H1 (cell line): ENCODE measurements around the gene HACD1. TPM values are rescaled to one million over a fixed set of nuclear protein-coding genes. Genes with fewer than 3 reads are reported as not detected.

Experiments
- CTCF ChIA-PET: fragments of 300-600 bp; sonication (Branson Sonifier 250); formaldehyde crosslinking; loops from one replicate; lab custom pipeline; 2021; ENCODE audit not compliant: partially characterized antibody; lab: Charles Lee
- POLR2A ChIA-PET: fragments of 300-600 bp; sonication (Branson Sonifier 250); formaldehyde crosslinking; loops from one replicate; lab custom pipeline; 2021; ENCODE audit warnings: inconsistent platforms; ENCODE audit not compliant: partially characterized antibody; lab: Charles Lee
- DNase-seq, 2 experiments: peaks; one replicate each; pipeline versions ENCODE4 v3.0.0 to v3.0.0-alpha.2; 2010 to 2022; ENCODE audit warnings: low spot score in 2 of 2, low read depth in 1 of 2, mixed read lengths in 1 of 2
- FAIRE-seq: peaks from 2 replicates; lab custom pipeline; 2011; peaks lifted over from hg19 to GRCh38; lab: Jason Lieb, UNC
- H2AFZ ChIP-seq: 2 replicates; pipeline ENCODE4 v1.8.1; 2012; ENCODE audit warnings: low read length, inconsistent platforms
- H2AK5ac ChIP-seq: 2 replicates; pipeline ENCODE4 v1.6.1; 2013; ENCODE audit warnings: low read depth, low read length
- H2BK120ac ChIP-seq: replicated peaks from 2 replicates; pipeline ENCODE3; 2013; ENCODE audit warnings: low read depth, low read length, inconsistent platforms
- H2BK12ac ChIP-seq: 2 replicates; pipeline ENCODE4 v1.6.1; 2013; ENCODE audit warnings: low read depth, low read length
- H2BK15ac ChIP-seq: 2 replicates; pipeline ENCODE4 v1.6.1; 2013; ENCODE audit warnings: low read length
- H2BK20ac ChIP-seq: 2 replicates; pipeline ENCODE4 v1.6.1; 2013; ENCODE audit warnings: low read length
- H2BK5ac ChIP-seq: 2 replicates; pipeline ENCODE4 v1.6.1; 2013; ENCODE audit warnings: low read depth, low read length
- H3K14ac ChIP-seq: 2 replicates; pipeline ENCODE4 v1.6.1; 2013; ENCODE audit warnings: inconsistent platforms; ENCODE audit not compliant: insufficient read length
- H3K18ac ChIP-seq: 2 replicates; pipeline ENCODE4 v1.6.1; 2013; ENCODE audit warnings: low read length; ENCODE audit errors: extremely low read depth
- H3K23ac ChIP-seq: 2 replicates; pipeline ENCODE4 v1.6.1; 2013; ENCODE audit warnings: inconsistent platforms; ENCODE audit not compliant: insufficient read length
- H3K23me2 ChIP-seq: 2 replicates; pipeline ENCODE4 v1.6.1; 2013; ENCODE audit warnings: low read depth, low read length
- H3K27ac ChIP-seq: 2 replicates; pipeline ENCODE4 v1.6.1; 2011; ENCODE audit warnings: low read depth, low read length, inconsistent platforms
- H3K27me3 ChIP-seq, 4 experiments: replicated peaks in 1 of 4; 1 replicate in 1 of 4; 2 replicates in 3 of 4; pipeline versions ENCODE4 v1.6.1 to v1.8.1; 2011 to 2013; ENCODE audit warnings: low read length in 3 of 4, mild to moderate bottlenecking in 3 of 4, inconsistent platforms in 2 of 4, mixed read lengths in 2 of 4, moderate library complexity in 1 of 4; ENCODE audit not compliant: control insufficient read depth in 3 of 4, insufficient read depth in 3 of 4; ENCODE audit errors: extremely low read depth in 1 of 4
- H3K36me3 ChIP-seq, 4 experiments: 2 replicates each; pipeline versions ENCODE4 v1.6.1 to v1.8.1; 2011 to 2013; ENCODE audit warnings: mild to moderate bottlenecking in 4 of 4, low read length in 3 of 4, moderate library complexity in 2 of 4, control low read depth in 1 of 4, inconsistent platforms in 1 of 4; ENCODE audit not compliant: insufficient read depth in 4 of 4, control insufficient read depth in 2 of 4
- H3K4ac ChIP-seq: replicated peaks from 2 replicates; pipeline ENCODE3; 2013; ENCODE audit warnings: low read length, low read depth, mixed read lengths, inconsistent platforms; ENCODE audit not compliant: insufficient read length
- H3K4me1 ChIP-seq, 4 experiments: replicated peaks in 1 of 4; 1 replicate in 1 of 4; 2 replicates in 3 of 4; pipeline versions ENCODE4 v1.6.1 to v1.8.1; 2011 to 2013; ENCODE audit warnings: low read length in 3 of 4, inconsistent platforms in 2 of 4, mixed read lengths in 1 of 4; ENCODE audit not compliant: insufficient read depth in 4 of 4, control insufficient read depth in 3 of 4
- H3K4me2 ChIP-seq, 2 experiments: 2 replicates each; pipeline versions ENCODE4 v1.6.1 to v1.8.1; 2011 to 2013; ENCODE audit warnings: low read depth in 2 of 2, low read length in 2 of 2, control low read depth in 1 of 2, inconsistent platforms in 1 of 2, mild to moderate bottlenecking in 1 of 2; ENCODE audit not compliant: insufficient read depth in 1 of 2
- H3K4me3 ChIP-seq, 4 experiments: fragments of 200-600, 300-600 bp in 1 of 4; sonication (generic), shearing (Covaris generic), sonication (Bioruptor Twin) in 1 of 4; 2 replicates each; pipeline versions ENCODE4 v1.5.1 to v1.8.1; 2011 to 2016; ENCODE audit warnings: low read length in 4 of 4, low read depth in 3 of 4, control low read depth in 2 of 4, inconsistent platforms in 2 of 4, mild to moderate bottlenecking in 2 of 4, mixed read lengths in 1 of 4, moderate library complexity in 1 of 4; ENCODE audit not compliant: insufficient read depth in 2 of 4; ENCODE audit errors: extremely low read depth in 1 of 4
- H3K56ac ChIP-seq: replicated peaks from 2 replicates; pipeline ENCODE3; 2013; ENCODE audit warnings: low read depth, mild to moderate bottlenecking, mixed read lengths, low read length, inconsistent platforms; ENCODE audit not compliant: insufficient read length
- H3K79me1 ChIP-seq: 2 replicates; pipeline ENCODE4 v1.6.1; 2013; ENCODE audit warnings: low read depth, low read length, control low read depth
- H3K79me2 ChIP-seq, 2 experiments: 2 replicates each; pipeline versions ENCODE4 v1.6.1 to v1.8.1; 2012 to 2013; ENCODE audit warnings: low read length in 2 of 2, mild to moderate bottlenecking in 2 of 2, inconsistent platforms in 1 of 2; ENCODE audit not compliant: insufficient read depth in 2 of 2, control insufficient read depth in 1 of 2
- H3K9ac ChIP-seq, 4 experiments: replicated peaks in 1 of 4; 1 replicate in 1 of 4; 2 replicates in 3 of 4; pipeline versions ENCODE4 v1.6.1 to v1.8.1; 2011 to 2013; ENCODE audit warnings: low read depth in 3 of 4, low read length in 3 of 4, control low read depth in 2 of 4, mild to moderate bottlenecking in 2 of 4, moderate library complexity in 2 of 4, inconsistent platforms in 1 of 4; ENCODE audit errors: extremely low read depth in 1 of 4
- H3K9me3 ChIP-seq, 2 experiments: 2 replicates each; pipeline versions ENCODE4 v1.6.1 to v1.8.1; 2012 to 2013; ENCODE audit warnings: mild to moderate bottlenecking in 2 of 2, moderate library complexity in 2 of 2, control low read depth in 1 of 2, inconsistent platforms in 1 of 2, low read depth in 1 of 2, low read length in 1 of 2, mixed read lengths in 1 of 2; ENCODE audit not compliant: insufficient read depth in 2 of 2
- H4K20me1 ChIP-seq, 2 experiments: replicated peaks in 1 of 2; 2 replicates each; pipeline versions ENCODE3 to v1.8.1; 2011 to 2013; ENCODE audit warnings: inconsistent platforms in 2 of 2, low read length in 2 of 2, mild to moderate bottlenecking in 1 of 2; ENCODE audit not compliant: insufficient read depth in 2 of 2, control insufficient read depth in 1 of 2
- H4K5ac ChIP-seq: 2 replicates; pipeline ENCODE4 v1.6.1; 2013; ENCODE audit warnings: low read length, low read depth, mixed read lengths, inconsistent platforms; ENCODE audit not compliant: insufficient read length
- H4K8ac ChIP-seq: 2 replicates; pipeline ENCODE4 v1.8.0; 2013; ENCODE audit warnings: mild to moderate bottlenecking, moderate library complexity, low read length, inconsistent platforms; ENCODE audit not compliant: insufficient read depth; ENCODE audit errors: extremely low read depth
- H4K91ac ChIP-seq: replicated peaks from 2 replicates; pipeline ENCODE3; 2013; ENCODE audit warnings: low read length, mixed read lengths, inconsistent platforms; ENCODE audit not compliant: insufficient read length
- CBX5 ChIP-seq: fragments of 300-800, 300-1000 bp; sonication (generic); IDR thresholded peaks from 2 replicates; pipeline ENCODE4 v1.7.1; 2016; ENCODE audit warnings: antibody characterized with exemption, low read length, low read depth
- CBX8 ChIP-seq: fragments of 300-800, 300-1000 bp; sonication (generic); IDR thresholded peaks from 2 replicates; pipeline ENCODE4 v1.7.1; 2016; ENCODE audit warnings: low read depth, low read length, borderline replicate concordance
- CEBPB ChIP-seq: IDR thresholded peaks from 2 replicates; pipeline ENCODE4 v1.6.1; 2012; ENCODE audit warnings: low read depth, low read length
- FOSL1 ChIP-seq: IDR thresholded peaks from 2 replicates; pipeline ENCODE4 v1.6.1; 2011; ENCODE audit warnings: mild to moderate bottlenecking, low read depth, low read length, moderate library complexity; ENCODE audit not compliant: insufficient read depth
- GABPA ChIP-seq: IDR thresholded peaks from 2 replicates; pipeline ENCODE4 v1.6.1; 2011; ENCODE audit warnings: mild to moderate bottlenecking, low read length, moderate library complexity, borderline replicate concordance; ENCODE audit not compliant: insufficient read depth
- JUND ChIP-seq: IDR thresholded peaks from 2 replicates; pipeline ENCODE4 v1.6.1; 2011; ENCODE audit warnings: mild to moderate bottlenecking, improper control_type of control experiment, low read length
- KDM4A ChIP-seq: IDR thresholded peaks from one replicate; pipeline ENCODE4 v1.7.1; 2012; ENCODE audit warnings: low read depth, mild to moderate bottlenecking, moderate library complexity, low read length, inconsistent platforms; ENCODE audit not compliant: severe bottlenecking
- KDM5A ChIP-seq: fragments of 200-600 bp; IDR thresholded peaks from 2 replicates; pipeline ENCODE4 v1.7.1; 2012; ENCODE audit warnings: mild to moderate bottlenecking, low read length, inconsistent platforms, mixed read lengths
- SP2 ChIP-seq: IDR thresholded peaks from 2 replicates; pipeline ENCODE4 v1.6.1; 2012; ENCODE audit warnings: mild to moderate bottlenecking, low read length, inconsistent platforms
- SP4 ChIP-seq: IDR thresholded peaks from 2 replicates; pipeline ENCODE4 v1.6.1; 2012; ENCODE audit warnings: low read length, inconsistent platforms
- WGBS, 2 experiments: shearing (Covaris generic) in 1 of 2; methylation state at CpG; one replicate each; pipeline versions ENCODE4 v1.1.6 to v1.1.7; 2013 to 2015; ENCODE audit warnings: low lambda C conversion rate in 2 of 2, mixed read lengths in 2 of 2, inconsistent platforms in 1 of 2, low coverage in 1 of 2, missing lambda C conversion rate in 1 of 2; ENCODE audit not compliant: insufficient replicate concordance in 2 of 2, insufficient coverage in 1 of 2, insufficient read length in 1 of 2; ENCODE audit errors: extremely low coverage in 1 of 2, missing lambda C conversion rate in 1 of 2; 5-methylcytosine and 5-hydroxymethylcytosine counted together
- polyA plus RNA-seq, 7 experiments: library from polyadenylated mRNA; depleted of rRNA in 3 of 7; stranded (reverse) in 5 of 7; unstranded in 2 of 7; fragments of >200 nt in 5 of 7; fragments of 200-250 nt in 2 of 7; gene quantifications; 1 replicate in 5 of 7; 2 replicates in 1 of 7; 4 replicates in 1 of 7; pipeline versions ENCODE4 v1.2.1 to v1.2.3, GENCODE V29; 2011 to 2013; ENCODE audit warnings: missing spikeins in 2 of 7, mixed read lengths in 2 of 7
- total RNA-seq: library from RNA; stranded (reverse); fragmentation: NEBNext Ultra II Directional; extraction: Animal tissue kit (Norgen Biotek cat#: 25700); gene quantifications from 2 replicates; pipeline ENCODE4 v1.2.1, GENCODE V29; 2021
- TF ChIP-seq, protein P1 (sequence below): IDR thresholded peaks from 2 replicates; pipeline ENCODE4 v1.6.1; 2012; ENCODE audit warnings: inconsistent platforms
- TF ChIP-seq, protein P2 (sequence below), 3 experiments: IDR thresholded peaks; 1 replicate in 2 of 3; 2 replicates in 1 of 3; pipeline versions ENCODE4 v1.5.1 to v1.6.1; 2011; ENCODE audit warnings: low read length in 3 of 3, mild to moderate bottlenecking in 3 of 3, inconsistent platforms in 2 of 3, low read depth in 1 of 3, moderate library complexity in 1 of 3; ENCODE audit not compliant: insufficient read depth in 1 of 3; ENCODE audit errors: control extremely low read depth in 1 of 3

Gene HACD1
- total and polyA plus RNA-seq, 2 of the 8 experiments (the other 6 are each of a cell fraction or from before 2014, with no cell fraction given) = 18.7 to 30.8 TPM

DNA sequence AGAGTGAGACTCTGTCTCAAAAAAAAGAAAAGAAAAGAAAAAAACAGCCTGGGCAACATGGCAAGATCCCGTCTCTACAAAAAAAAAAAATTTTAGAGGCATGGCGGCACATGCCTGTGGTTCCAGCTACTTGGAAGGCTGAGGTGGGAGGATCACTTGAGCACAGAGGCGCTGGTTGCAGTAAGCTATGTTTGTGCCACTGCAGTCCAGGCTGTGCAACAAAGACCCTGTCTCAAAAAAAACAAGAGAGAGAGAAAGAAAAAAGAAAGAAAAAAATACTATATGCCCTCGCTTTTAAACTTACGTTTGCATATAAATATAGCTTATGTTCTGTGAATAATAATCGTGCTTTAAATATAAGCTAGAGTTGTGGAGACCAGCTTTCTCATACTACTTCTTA, 11.2 kb downstream of the HACD1 start:
- Histone ChIP-seq H2AK5ac (no peak overlapping the region), H4K5ac (no peak overlapping the region), H3K27ac (no peak overlapping the region), H2AFZ (no peak overlapping the region), H4K20me1 (no peaks in the 10 kb centered on the region), H3K4ac (no peak overlapping the region), H3K56ac (no peak overlapping the region), H3K4me2 (no peak overlapping the region), H3K4me3 (no peak overlapping the region), H2BK20ac (no peak overlapping the region), H3K23ac (no peak overlapping the region), H4K91ac (no peak overlapping the region), H3K79me1 (no peaks in the 10 kb centered on the region), H4K8ac (no peak overlapping the region), H2BK12ac (no peak overlapping the region), H3K9me3 (no peaks in the 10 kb centered on the region), H2BK15ac (no peak overlapping the region), H3K14ac (no peak overlapping the region), H3K18ac (no peak overlapping the region), H3K79me2 (no peaks in the 10 kb centered on the region), H2BK120ac (no peak overlapping the region), H3K27me3 (no peaks in the 10 kb centered on the region), H3K36me3 (peaks cover 0 to 7% (median 0%) of the 10 kb centered on the region in 4 experiments; a peak in 2 of 8 replicates), H2BK5ac (no peak overlapping the region), H3K9ac (no peak overlapping the region), H3K4me1 (no peaks in the 10 kb centered on the region), H3K23me2 (no peaks in the 10 kb centered on the region)
- DNase-seq = no peak
- WGBS, 2 experiments = 94% methylated on average over 6 of the region's 6 CpGs; no CpG with 5 or more reads in 1 of the 2 experiments
- FAIRE-seq = no peak
- ChIA-PET CTCF (interaction anchor here (0.6 to 1.7 kb wide), 15 partner anchors 11 to 762 kb away, joined by 3 to 5 read pairs (median 3); partner anchors contain the start of gene HACD1), POLR2A (interaction anchor here (0.8 kb wide), 1 partner anchor 11 kb away, joined by 4 read pairs; no protein-coding TSS in a partner anchor)
- no peak for TF ChIP-seq CBX8
- no peak for TF ChIP-seq JUND
- no peak for TF ChIP-seq KDM4A
- no peak for TF ChIP-seq FOSL1
- no peak for TF ChIP-seq CEBPB
- no peak for TF ChIP-seq GABPA
- TF ChIP-seq SP2 = no peak
- TF ChIP-seq, protein P1, sequence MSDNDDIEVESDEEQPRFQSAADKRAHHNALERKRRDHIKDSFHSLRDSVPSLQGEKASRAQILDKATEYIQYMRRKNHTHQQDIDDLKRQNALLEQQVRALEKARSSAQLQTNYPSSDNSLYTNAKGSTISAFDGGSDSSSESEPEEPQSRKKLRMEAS = no peak
- no peak for TF ChIP-seq SP4
- TF ChIP-seq, protein P2, sequence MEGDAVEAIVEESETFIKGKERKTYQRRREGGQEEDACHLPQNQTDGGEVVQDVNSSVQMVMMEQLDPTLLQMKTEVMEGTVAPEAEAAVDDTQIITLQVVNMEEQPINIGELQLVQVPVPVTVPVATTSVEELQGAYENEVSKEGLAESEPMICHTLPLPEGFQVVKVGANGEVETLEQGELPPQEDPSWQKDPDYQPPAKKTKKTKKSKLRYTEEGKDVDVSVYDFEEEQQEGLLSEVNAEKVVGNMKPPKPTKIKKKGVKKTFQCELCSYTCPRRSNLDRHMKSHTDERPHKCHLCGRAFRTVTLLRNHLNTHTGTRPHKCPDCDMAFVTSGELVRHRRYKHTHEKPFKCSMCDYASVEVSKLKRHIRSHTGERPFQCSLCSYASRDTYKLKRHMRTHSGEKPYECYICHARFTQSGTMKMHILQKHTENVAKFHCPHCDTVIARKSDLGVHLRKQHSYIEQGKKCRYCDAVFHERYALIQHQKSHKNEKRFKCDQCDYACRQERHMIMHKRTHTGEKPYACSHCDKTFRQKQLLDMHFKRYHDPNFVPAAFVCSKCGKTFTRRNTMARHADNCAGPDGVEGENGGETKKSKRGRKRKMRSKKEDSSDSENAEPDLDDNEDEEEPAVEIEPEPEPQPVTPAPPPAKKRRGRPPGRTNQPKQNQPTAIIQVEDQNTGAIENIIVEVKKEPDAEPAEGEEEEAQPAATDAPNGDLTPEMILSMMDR (IDR thresholded peaks at IDR 0.05; ENCODE audit: control extremely low read depth in 1 of 3, insufficient read depth in 1 of 3, low read depth in 1 of 3, low read length in 3 of 3) = no peak
- no peak for TF ChIP-seq KDM5A
- TF ChIP-seq CBX5 = no peak
